K562 (cell line): Measurements from ENCODE around the gene GXYLT2. TPM values are rescaled to one million over a fixed set of nuclear protein-coding genes. Genes with fewer than 3 reads are reported as not detected.

ENCODE experiments used
- ARNT ChIP-seq, 2 experiments: fragments of 450-650 bp; IDR thresholded peaks; 2 replicates each; pipeline ENCODE4 v1.6.1; 2016; ENCODE audit warnings: mild to moderate bottlenecking in 1 of 2
- CBX3 ChIP-seq, 2 experiments: IDR thresholded peaks; 1 replicate in 1 of 2; 2 replicates in 1 of 2; pipeline ENCODE4 v1.6.1; 2012; ENCODE audit warnings: inconsistent platforms in 2 of 2, low read length in 2 of 2, borderline replicate concordance in 1 of 2, control low read depth in 1 of 2
- CHAMP1 ChIP-seq: fragments of 450-650 bp; IDR thresholded peaks from 2 replicates; pipeline ENCODE4 v1.6.1; 2016; ENCODE audit warnings: mild to moderate bottlenecking
- CREB5 ChIP-seq: fragments of 250-450 bp; sonication (Bioruptor Pico); IDR thresholded peaks from 2 replicates; pipeline ENCODE4 v1.5.0; 2020; ENCODE audit warnings: mild to moderate bottlenecking
- CSDE1 ChIP-seq, 2 experiments: fragments of 450-650 bp; IDR thresholded peaks; 2 replicates each; pipeline ENCODE4 v1.6.1; 2016; ENCODE audit warnings: mild to moderate bottlenecking in 1 of 2
- JUND ChIP-seq, 2 experiments: IDR thresholded peaks; 2 replicates in 1 of 2; 3 replicates in 1 of 2; pipeline ENCODE4 v1.6.1; 2011; ENCODE audit warnings: borderline replicate concordance in 2 of 2, low read depth in 2 of 2, low read length in 2 of 2, improper control_type of control experiment in 1 of 2, missing biosample characterization in 1 of 2, missing genetic modification characterization in 1 of 2, missing genetic modification reagents in 1 of 2
- NFRKB ChIP-seq: fragments of 450-650 bp; IDR thresholded peaks from 2 replicates; pipeline ENCODE4 v1.6.1; 2016; ENCODE audit warnings: low read depth
- SLC30A9 ChIP-seq: fragments of 250-450 bp; sonication (Bioruptor Pico); IDR thresholded peaks from 2 replicates; pipeline ENCODE4 v1.8.0; 2022; ENCODE audit warnings: mild to moderate bottlenecking, moderate library complexity
- SRF ChIP-seq, 2 experiments: fragments of 250-450, 450-650 bp in 1 of 2; sonication (Bioruptor Pico) in 1 of 2; sonication (generic) in 1 of 2; formaldehyde crosslinking; IDR thresholded peaks; 2 replicates each; pipeline versions ENCODE4 v1.5.0 to v1.5.1; 2020 to 2022; ENCODE audit warnings: mild to moderate bottlenecking in 1 of 2, missing genetic modification reagents in 1 of 2
- TAL1 ChIP-seq: fragments of 450-650 bp; IDR thresholded peaks from 2 replicates; pipeline ENCODE4 v1.6.1; 2016; ENCODE audit warnings: mild to moderate bottlenecking
- ZNF224 ChIP-seq: sonication (generic); formaldehyde crosslinking; IDR thresholded peaks from 2 replicates; pipeline ENCODE4 v1.8.0; 2022; ENCODE audit warnings: mild to moderate bottlenecking, missing genetic modification reagents
- ZNF280B ChIP-seq: fragments of 250-450 bp; sonication (Bioruptor Pico); IDR thresholded peaks from 2 replicates; pipeline ENCODE4 v1.5.1; 2021; ENCODE audit warnings: mild to moderate bottlenecking
- ZNF609 ChIP-seq: sonication (generic); formaldehyde crosslinking; IDR thresholded peaks from 2 replicates; pipeline ENCODE4 v1.8.1; 2023; ENCODE audit warnings: missing genetic modification reagents, mild to moderate bottlenecking, borderline replicate concordance
- polyA plus RNA-seq, 8 experiments: library from polyadenylated mRNA; depleted of rRNA in 4 of 8; stranded (reverse) in 5 of 8; unstranded in 3 of 8; fragments of >200 nt; fragmentation: Nextera tagmentation in 2 of 8; fragmentation: Illumina TruSeq in 1 of 8; extraction: Ambion mirVana in 2 of 8; extraction: Trizol in 1 of 8; gene quantifications; 2 replicates each; pipeline versions ENCODE4 v1.2.1 to v1.2.3, GENCODE V29; 2011 to 2014; ENCODE audit warnings: inconsistent platforms in 1 of 8, missing spikeins in 1 of 8
- total RNA-seq, 7 experiments: library from RNA; depleted of rRNA in 6 of 7; stranded (reverse); fragments of >200 nt in 6 of 7; fragmentation: Illumina TruSeq in 2 of 7; extraction: Trizol in 2 of 7; gene quantifications; 2 replicates each; pipeline versions ENCODE4 v1.2.1 to v1.2.3, GENCODE V29; 2011 to 2021; ENCODE audit warnings: low replicate concordance in 1 of 7

GXYLT2 gene
- total and polyA plus RNA-seq, 9 of the 15 experiments (the other 6 are each of a cell fraction or from before 2014, with no cell fraction given), result 0.71 to 6.0 (median 3.3) TPM

- TF ChIP-seq SRF (CRISPR knock-in tag; IDR thresholded peaks at IDR 0.05) (no peak), CSDE1 (IDR thresholded peaks at IDR 0.05) (no peak), CREB5 (CRISPR knock-in tag) (no peak), NFRKB (0 out of 2 replicates have a peak, but pooled peaks have one; percentile 9), SLC30A9 (CRISPR knock-in tag) (no peak), ZNF224 (CRISPR knock-in tag) (no peak), ZNF609 (CRISPR knock-in tag) (no peak), JUND (IDR thresholded peaks at IDR 0.05; ENCODE audit: borderline replicate concordance, low read depth, low read length) (0 out of 2 replicates have a peak, but pooled peaks have one; percentile 14), JUND (tag; IDR thresholded peaks at IDR 0.05; ENCODE audit: borderline replicate concordance, low read depth, low read length) (no peak), CBX3 (IDR thresholded peaks at IDR 0.05; ENCODE audit: borderline replicate concordance in 1 of 2, low read length in 2 of 2) (no peak), ZNF280B (no peak), TAL1 (no peak), ARNT (IDR thresholded peaks at IDR 0.05) (no peak), CHAMP1 (no peak)
These were observed 109.6 kb downstream of the GXYLT2 start (continued) for GRCh38 chr3:72997421-72997961.
